ENCODE results near the gene UXS1.

UXS1 gene

DNA sequence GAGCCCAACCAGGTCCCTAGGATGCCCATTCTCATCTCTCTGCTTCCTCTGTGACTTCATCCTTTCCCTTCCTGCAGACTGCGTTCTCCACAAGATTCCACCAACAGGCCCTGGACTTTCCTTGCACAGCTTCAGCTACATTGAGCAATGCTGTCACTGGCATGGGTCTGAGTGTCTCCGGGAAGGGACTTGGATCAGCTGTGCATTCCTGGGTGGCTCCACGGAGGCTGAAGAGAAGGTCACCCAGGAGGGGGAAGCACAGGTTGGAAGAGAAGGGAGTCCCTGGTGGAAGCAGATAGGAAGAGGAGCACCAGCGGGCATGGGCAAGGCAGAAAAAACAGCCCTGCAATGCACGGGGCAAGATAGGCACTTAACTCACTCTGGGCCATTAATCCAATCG lies 140.5 kb downstream of the UXS1 start:
- TF ChIP-seq PPARA (CRISPR knock-in tag; IDR thresholded peaks at IDR 0.05; ENCODE audit: borderline replicate concordance) (no peak), ZNF70 (CRISPR knock-in tag; IDR thresholded peaks at IDR 0.05) (no peak), ZFP30 (CRISPR knock-in tag; IDR thresholded peaks at IDR 0.05) (no peak), GLIS3 (CRISPR knock-in tag; IDR thresholded peaks at IDR 0.05) (no peak), ARNTL (CRISPR knock-in tag; IDR thresholded peaks at IDR 0.05; ENCODE audit: borderline replicate concordance, low read depth) (no peak), CSDC2 (CRISPR knock-in tag; IDR thresholded peaks at IDR 0.05) (no peak), ZNF8 (CRISPR knock-in tag; IDR thresholded peaks at IDR 0.05) (no peak), ZNF565 (CRISPR knock-in tag; conservative IDR thresholded peaks at IDR 0.05; ENCODE audit: low read depth) (no peak)
- TF ChIP-seq, protein P1, sequence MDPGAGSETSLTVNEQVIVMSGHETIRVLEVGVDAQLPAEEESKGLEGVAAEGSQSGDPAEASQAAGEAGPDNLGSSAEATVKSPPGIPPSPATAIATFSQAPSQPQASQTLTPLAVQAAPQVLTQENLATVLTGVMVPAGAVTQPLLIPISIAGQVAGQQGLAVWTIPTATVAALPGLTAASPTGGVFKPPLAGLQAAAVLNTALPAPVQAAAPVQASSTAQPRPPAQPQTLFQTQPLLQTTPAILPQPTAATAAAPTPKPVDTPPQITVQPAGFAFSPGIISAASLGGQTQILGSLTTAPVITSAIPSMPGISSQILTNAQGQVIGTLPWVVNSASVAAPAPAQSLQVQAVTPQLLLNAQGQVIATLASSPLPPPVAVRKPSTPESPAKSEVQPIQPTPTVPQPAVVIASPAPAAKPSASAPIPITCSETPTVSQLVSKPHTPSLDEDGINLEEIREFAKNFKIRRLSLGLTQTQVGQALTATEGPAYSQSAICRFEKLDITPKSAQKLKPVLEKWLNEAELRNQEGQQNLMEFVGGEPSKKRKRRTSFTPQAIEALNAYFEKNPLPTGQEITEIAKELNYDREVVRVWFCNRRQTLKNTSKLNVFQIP (CRISPR knock-in tag; IDR thresholded peaks at IDR 0.05; ENCODE audit: borderline replicate concordance, low read depth): no peak
- ATAC-seq: no peak

DNA sequence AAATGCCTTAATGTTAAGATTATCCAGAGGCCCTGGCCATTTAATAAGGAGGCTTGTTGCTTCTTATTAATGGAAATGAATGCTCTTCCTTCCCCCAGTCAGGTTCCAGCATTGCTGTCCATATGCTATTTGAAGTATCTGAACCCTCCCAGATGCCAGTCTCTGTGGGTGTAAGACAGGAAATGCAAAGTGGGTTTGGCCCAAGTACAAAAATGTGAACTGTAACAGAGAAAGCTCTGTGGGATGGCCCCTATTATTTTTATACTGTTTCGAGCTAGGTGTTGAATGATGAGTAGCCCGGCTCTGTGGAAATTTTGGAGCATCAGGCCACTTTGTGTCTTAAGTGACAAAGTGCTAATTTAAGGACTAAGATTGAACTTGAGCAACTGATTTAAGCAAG lies 141.0 kb downstream of the UXS1 start:
- no peak for TF ChIP-seq BACH2 (CRISPR knock-in tag; IDR thresholded peaks at IDR 0.05; ENCODE audit: borderline replicate concordance)
- TF ChIP-seq, protein P2, sequence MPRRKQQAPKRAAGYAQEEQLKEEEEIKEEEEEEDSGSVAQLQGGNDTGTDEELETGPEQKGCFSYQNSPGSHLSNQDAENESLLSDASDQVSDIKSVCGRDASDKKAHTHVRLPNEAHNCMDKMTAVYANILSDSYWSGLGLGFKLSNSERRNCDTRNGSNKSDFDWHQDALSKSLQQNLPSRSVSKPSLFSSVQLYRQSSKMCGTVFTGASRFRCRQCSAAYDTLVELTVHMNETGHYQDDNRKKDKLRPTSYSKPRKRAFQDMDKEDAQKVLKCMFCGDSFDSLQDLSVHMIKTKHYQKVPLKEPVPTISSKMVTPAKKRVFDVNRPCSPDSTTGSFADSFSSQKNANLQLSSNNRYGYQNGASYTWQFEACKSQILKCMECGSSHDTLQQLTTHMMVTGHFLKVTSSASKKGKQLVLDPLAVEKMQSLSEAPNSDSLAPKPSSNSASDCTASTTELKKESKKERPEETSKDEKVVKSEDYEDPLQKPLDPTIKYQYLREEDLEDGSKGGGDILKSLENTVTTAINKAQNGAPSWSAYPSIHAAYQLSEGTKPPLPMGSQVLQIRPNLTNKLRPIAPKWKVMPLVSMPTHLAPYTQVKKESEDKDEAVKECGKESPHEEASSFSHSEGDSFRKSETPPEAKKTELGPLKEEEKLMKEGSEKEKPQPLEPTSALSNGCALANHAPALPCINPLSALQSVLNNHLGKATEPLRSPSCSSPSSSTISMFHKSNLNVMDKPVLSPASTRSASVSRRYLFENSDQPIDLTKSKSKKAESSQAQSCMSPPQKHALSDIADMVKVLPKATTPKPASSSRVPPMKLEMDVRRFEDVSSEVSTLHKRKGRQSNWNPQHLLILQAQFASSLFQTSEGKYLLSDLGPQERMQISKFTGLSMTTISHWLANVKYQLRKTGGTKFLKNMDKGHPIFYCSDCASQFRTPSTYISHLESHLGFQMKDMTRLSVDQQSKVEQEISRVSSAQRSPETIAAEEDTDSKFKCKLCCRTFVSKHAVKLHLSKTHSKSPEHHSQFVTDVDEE (CRISPR knock-in tag; IDR thresholded peaks at IDR 0.05): no peak
- TF ChIP-seq ZFP30 (CRISPR knock-in tag; IDR thresholded peaks at IDR 0.05): no peak
- TF ChIP-seq, protein P1 (CRISPR knock-in tag; IDR thresholded peaks at IDR 0.05; ENCODE audit: borderline replicate concordance, low read depth): no peak
- no peak for TF ChIP-seq ZNF8 (CRISPR knock-in tag; IDR thresholded peaks at IDR 0.05)
- TF ChIP-seq SNAI2 (CRISPR knock-in tag; IDR thresholded peaks at IDR 0.05): no peak
- ATAC-seq: peak; percentile 25; the same call in 1 of the 3 replicates

DNA sequence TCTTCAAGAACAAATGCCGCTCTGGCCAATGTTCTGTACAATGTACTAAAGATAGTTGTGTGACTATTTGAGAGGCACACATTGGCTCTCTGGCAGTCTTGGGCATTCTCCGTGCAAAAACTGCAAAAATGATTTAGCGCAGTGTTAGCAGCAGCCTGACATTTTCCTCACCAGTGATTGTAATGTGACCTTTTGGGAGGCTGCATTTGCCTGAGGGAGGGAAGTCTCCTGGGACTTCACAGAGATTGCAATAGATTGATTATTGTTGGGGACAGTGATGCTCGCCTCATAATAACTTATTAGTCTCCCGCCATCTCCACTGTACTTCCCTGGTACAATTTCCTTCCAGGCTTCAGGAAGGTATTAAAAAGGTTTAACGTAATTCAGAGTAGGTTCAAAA lies 149.2 kb downstream of the UXS1 start:
- TF ChIP-seq ZNF70 (CRISPR knock-in tag; IDR thresholded peaks at IDR 0.05): no peak
- TF ChIP-seq, protein P2 (CRISPR knock-in tag; IDR thresholded peaks at IDR 0.05): no peak
- TF ChIP-seq, protein P3, sequence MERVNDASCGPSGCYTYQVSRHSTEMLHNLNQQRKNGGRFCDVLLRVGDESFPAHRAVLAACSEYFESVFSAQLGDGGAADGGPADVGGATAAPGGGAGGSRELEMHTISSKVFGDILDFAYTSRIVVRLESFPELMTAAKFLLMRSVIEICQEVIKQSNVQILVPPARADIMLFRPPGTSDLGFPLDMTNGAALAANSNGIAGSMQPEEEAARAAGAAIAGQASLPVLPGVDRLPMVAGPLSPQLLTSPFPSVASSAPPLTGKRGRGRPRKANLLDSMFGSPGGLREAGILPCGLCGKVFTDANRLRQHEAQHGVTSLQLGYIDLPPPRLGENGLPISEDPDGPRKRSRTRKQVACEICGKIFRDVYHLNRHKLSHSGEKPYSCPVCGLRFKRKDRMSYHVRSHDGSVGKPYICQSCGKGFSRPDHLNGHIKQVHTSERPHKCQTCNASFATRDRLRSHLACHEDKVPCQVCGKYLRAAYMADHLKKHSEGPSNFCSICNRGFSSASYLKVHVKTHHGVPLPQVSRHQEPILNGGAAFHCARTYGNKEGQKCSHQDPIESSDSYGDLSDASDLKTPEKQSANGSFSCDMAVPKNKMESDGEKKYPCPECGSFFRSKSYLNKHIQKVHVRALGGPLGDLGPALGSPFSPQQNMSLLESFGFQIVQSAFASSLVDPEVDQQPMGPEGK (CRISPR knock-in tag; IDR thresholded peaks at IDR 0.05; ENCODE audit: borderline replicate concordance): no peak
- no peak for TF ChIP-seq ZC3H10 (CRISPR knock-in tag; IDR thresholded peaks at IDR 0.05)
- TF ChIP-seq, protein P4, sequence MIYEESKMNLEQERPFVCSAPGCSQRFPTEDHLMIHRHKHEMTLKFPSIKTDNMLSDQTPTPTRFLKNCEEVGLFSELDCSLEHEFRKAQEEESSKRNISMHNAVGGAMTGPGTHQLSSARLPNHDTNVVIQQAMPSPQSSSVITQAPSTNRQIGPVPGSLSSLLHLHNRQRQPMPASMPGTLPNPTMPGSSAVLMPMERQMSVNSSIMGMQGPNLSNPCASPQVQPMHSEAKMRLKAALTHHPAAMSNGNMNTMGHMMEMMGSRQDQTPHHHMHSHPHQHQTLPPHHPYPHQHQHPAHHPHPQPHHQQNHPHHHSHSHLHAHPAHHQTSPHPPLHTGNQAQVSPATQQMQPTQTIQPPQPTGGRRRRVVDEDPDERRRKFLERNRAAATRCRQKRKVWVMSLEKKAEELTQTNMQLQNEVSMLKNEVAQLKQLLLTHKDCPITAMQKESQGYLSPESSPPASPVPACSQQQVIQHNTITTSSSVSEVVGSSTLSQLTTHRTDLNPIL (CRISPR knock-in tag; IDR thresholded peaks at IDR 0.05; ENCODE audit: low read depth): no peak
- no peak for TF ChIP-seq BACH2 (CRISPR knock-in tag; IDR thresholded peaks at IDR 0.05; ENCODE audit: borderline replicate concordance)
- TF ChIP-seq CSDC2 (CRISPR knock-in tag; IDR thresholded peaks at IDR 0.05): no peak
- no peak for TF ChIP-seq ZFP3 (CRISPR knock-in tag; IDR thresholded peaks at IDR 0.05)
- no peak for TF ChIP-seq OSR1 (CRISPR knock-in tag; IDR thresholded peaks at IDR 0.05)
- TF ChIP-seq ZNF565 (CRISPR knock-in tag; conservative IDR thresholded peaks at IDR 0.05; ENCODE audit: low read depth): no peak
- no peak for TF ChIP-seq ESRRG (CRISPR knock-in tag; IDR thresholded peaks at IDR 0.05)
- no peak for TF ChIP-seq GLIS3 (CRISPR knock-in tag; IDR thresholded peaks at IDR 0.05)
- no peak for TF ChIP-seq PPARA (CRISPR knock-in tag; IDR thresholded peaks at IDR 0.05; ENCODE audit: borderline replicate concordance)
- TF ChIP-seq TCF4 (CRISPR knock-in tag; IDR thresholded peaks at IDR 0.05; ENCODE audit: borderline replicate concordance): no peak
- no peak for TF ChIP-seq ISL1 (CRISPR knock-in tag; IDR thresholded peaks at IDR 0.05)
- TF ChIP-seq SNAI2 (CRISPR knock-in tag; IDR thresholded peaks at IDR 0.05): no peak
- ATAC-seq: no peak

Measured in SK-N-SH treated with all-trans-retinoic acid at 6 μM for 48 hours (cell line).